Mesenchymal stem cell (in vitro differentiated cells and primary cell): ENCODE measurements around the gene NSG2.

Experiments
- DNase-seq: peaks from one replicate; pipeline ENCODE4 v3.0.0-alpha.2; 2013
- H2AFZ ChIP-seq: one replicate; pipeline ENCODE4 v1.6.1; 2013; ENCODE audit warnings: low read depth, mild to moderate bottlenecking, control low read depth, inconsistent platforms, low read length, moderate library complexity
- H2AK5ac ChIP-seq: 2 replicates; pipeline ENCODE4 v1.6.1; 2013; ENCODE audit warnings: low read length, moderate library complexity, mild to moderate bottlenecking, inconsistent platforms; ENCODE audit not compliant: severe bottlenecking
- H2BK120ac ChIP-seq: one replicate; pipeline ENCODE4 v1.6.1; 2013; ENCODE audit warnings: low read depth, mild to moderate bottlenecking, inconsistent platforms, low read length, moderate library complexity
- H2BK12ac ChIP-seq, 2 experiments: one replicate each; pipeline ENCODE4 v1.6.1; 2013; ENCODE audit warnings: inconsistent platforms in 2 of 2, low read length in 2 of 2, mild to moderate bottlenecking in 2 of 2, moderate library complexity in 2 of 2, control low read depth in 1 of 2
- H2BK15ac ChIP-seq: one replicate; pipeline ENCODE4 v1.6.1; 2013; ENCODE audit warnings: mild to moderate bottlenecking, low read depth, inconsistent platforms; ENCODE audit not compliant: poor library complexity, severe bottlenecking
- H2BK5ac ChIP-seq: 2 replicates; pipeline ENCODE4 v1.6.1; 2013; ENCODE audit warnings: low read depth, mild to moderate bottlenecking, low read length, control low read depth, inconsistent platforms; ENCODE audit not compliant: poor library complexity, severe bottlenecking
- H3K14ac ChIP-seq, 2 experiments: one replicate each; pipeline ENCODE4 v1.6.1; 2013; ENCODE audit warnings: inconsistent platforms in 2 of 2, low read length in 2 of 2, control low read depth in 1 of 2, mild to moderate bottlenecking in 1 of 2, moderate library complexity in 1 of 2
- H3K18ac ChIP-seq, 2 experiments: one replicate each; pipeline ENCODE4 v1.6.1; 2013; ENCODE audit warnings: inconsistent platforms in 2 of 2, low read length in 2 of 2, control low read depth in 1 of 2, low read depth in 1 of 2, mild to moderate bottlenecking in 1 of 2
- H3K23ac ChIP-seq, 2 experiments: one replicate each; pipeline ENCODE4 v1.6.1; 2013; ENCODE audit warnings: inconsistent platforms in 2 of 2, low read length in 2 of 2, mild to moderate bottlenecking in 2 of 2, moderate library complexity in 2 of 2, control low read depth in 1 of 2
- H3K27ac ChIP-seq: 2 replicates; pipeline ENCODE4 v1.5.1; 2013; ENCODE audit warnings: mild to moderate bottlenecking, moderate library complexity, low read length, control low read depth, inconsistent platforms; ENCODE audit not compliant: poor library complexity, severe bottlenecking
- H3K27me3 ChIP-seq, 2 experiments: 2 replicates each; pipeline versions ENCODE4 v1.6.1 to v1.7.0; 2013; ENCODE audit warnings: low read length in 2 of 2, mild to moderate bottlenecking in 2 of 2, moderate library complexity in 2 of 2, control low read depth in 1 of 2, inconsistent platforms in 1 of 2; ENCODE audit not compliant: control insufficient read depth in 1 of 2, insufficient read depth in 1 of 2
- H3K36me3 ChIP-seq, 2 experiments: 2 replicates each; pipeline versions ENCODE4 v1.6.1 to v1.7.0; 2013; ENCODE audit warnings: low read length in 2 of 2, control low read depth in 1 of 2, inconsistent platforms in 1 of 2, low read depth in 1 of 2, mild to moderate bottlenecking in 1 of 2; ENCODE audit not compliant: insufficient read depth in 2 of 2, control insufficient read depth in 1 of 2
- H3K4ac ChIP-seq, 2 experiments: one replicate each; pipeline ENCODE4 v1.6.1; 2013; ENCODE audit warnings: inconsistent platforms in 2 of 2, low read length in 2 of 2, mild to moderate bottlenecking in 2 of 2, moderate library complexity in 2 of 2, control low read depth in 1 of 2, low read depth in 1 of 2
- H3K4me1 ChIP-seq: 2 replicates; pipeline ENCODE4 v1.6.1; 2013; ENCODE audit warnings: low read depth, low read length, control low read depth; ENCODE audit not compliant: control insufficient read depth, insufficient read depth
- H3K4me2 ChIP-seq: 2 replicates; pipeline ENCODE4 v1.6.1; 2013; ENCODE audit warnings: low read length, mild to moderate bottlenecking, inconsistent platforms; ENCODE audit not compliant: poor library complexity, severe bottlenecking
- H3K4me3 ChIP-seq, 2 experiments: 2 replicates each; pipeline versions ENCODE4 v1.5.1 to v1.7.0; 2013; ENCODE audit warnings: low read length in 2 of 2, mild to moderate bottlenecking in 2 of 2, control low read depth in 1 of 2, low read depth in 1 of 2; ENCODE audit not compliant: insufficient read depth in 1 of 2
- H3K79me1 ChIP-seq: replicated peaks from 2 replicates; pipeline ENCODE4 v1.6.1; 2013; ENCODE audit warnings: mild to moderate bottlenecking, control low read depth, low read length, inconsistent platforms; ENCODE audit not compliant: poor library complexity, severe bottlenecking
- H3K9ac ChIP-seq: 2 replicates; pipeline ENCODE4 v1.7.0; 2013; ENCODE audit warnings: mild to moderate bottlenecking, low read length, moderate library complexity
- H3K9me3 ChIP-seq: 2 replicates; pipeline ENCODE4 v1.7.0; 2013; ENCODE audit warnings: mild to moderate bottlenecking, low read length; ENCODE audit not compliant: control insufficient read depth
- H4K8ac ChIP-seq: one replicate; pipeline ENCODE4 v1.6.1; 2013; ENCODE audit warnings: inconsistent platforms, mild to moderate bottlenecking, low read length, moderate library complexity
- H4K91ac ChIP-seq: one replicate; pipeline ENCODE4 v1.6.1; 2013; ENCODE audit warnings: mild to moderate bottlenecking, low read length, inconsistent platforms
- WGBS: methylation state at CpG from one replicate; pipeline ENCODE4 v1.1.7; 2013; ENCODE audit warnings: mixed read lengths; 5-methylcytosine and 5-hydroxymethylcytosine counted together

Gene NSG2

GRCh38 chr5:174134545-174134944 lies 89.0 kb downstream of the NSG2 start:
- Histone ChIP-seq H4K91ac (no peak overlapping the region), H3K23ac (no peak overlapping the region), H2AK5ac (no peak overlapping the region), H2BK15ac (no peak overlapping the region), H3K4me3 (no peak overlapping the region), H2BK5ac (no peak overlapping the region), H3K27me3 (no peaks in the 10 kb centered on the region), H3K9ac (no peak overlapping the region), H4K8ac (no peak overlapping the region), H3K27ac (no peak overlapping the region), H3K4me2 (no peak overlapping the region), H3K18ac (no peak overlapping the region), H2BK12ac (no peak overlapping the region), H3K36me3 (no peaks in the 10 kb centered on the region), H2BK120ac (no peak overlapping the region), H3K14ac (no peak overlapping the region), H3K9me3 (peaks cover 12% of the 10 kb centered on the region), H3K4me1 (no peaks in the 10 kb centered on the region), H3K79me1 (no peaks in the 10 kb centered on the region), H3K4ac (no peak overlapping the region), H2AFZ (no peak overlapping the region)
- DNase-seq: no peak
- WGBS: 61% methylated on average over 1 of the region's 1 CpG

- Histone ChIP-seq H3K36me3 (no peaks in the 10 kb centered on the region), H2BK12ac (no peak overlapping the region), H4K8ac (no peak overlapping the region), H3K18ac (no peak overlapping the region), H3K27me3 (no peaks in the 10 kb centered on the region), H3K9me3 (peaks cover 2% of the 10 kb centered on the region), H3K79me1 (no peaks in the 10 kb centered on the region), H2BK15ac (no peak overlapping the region), H2AFZ (no peak overlapping the region), H2AK5ac (no peak overlapping the region), H3K9ac (no peak overlapping the region), H3K4me1 (no peaks in the 10 kb centered on the region), H4K91ac (no peak overlapping the region), H3K27ac (no peak overlapping the region), H2BK120ac (no peak overlapping the region), H3K23ac (no peak overlapping the region), H3K4me3 (no peak overlapping the region), H3K4me2 (no peak overlapping the region), H2BK5ac (no peak overlapping the region), H3K4ac (no peak overlapping the region), H3K14ac (no peak overlapping the region)
- no peak for DNase-seq
- 71% methylated on average over 1 of the region's 3 CpGs for WGBS
These were observed 94.1 kb downstream of the NSG2 start for GRCh38 chr5:174139623-174140022.

DNA sequence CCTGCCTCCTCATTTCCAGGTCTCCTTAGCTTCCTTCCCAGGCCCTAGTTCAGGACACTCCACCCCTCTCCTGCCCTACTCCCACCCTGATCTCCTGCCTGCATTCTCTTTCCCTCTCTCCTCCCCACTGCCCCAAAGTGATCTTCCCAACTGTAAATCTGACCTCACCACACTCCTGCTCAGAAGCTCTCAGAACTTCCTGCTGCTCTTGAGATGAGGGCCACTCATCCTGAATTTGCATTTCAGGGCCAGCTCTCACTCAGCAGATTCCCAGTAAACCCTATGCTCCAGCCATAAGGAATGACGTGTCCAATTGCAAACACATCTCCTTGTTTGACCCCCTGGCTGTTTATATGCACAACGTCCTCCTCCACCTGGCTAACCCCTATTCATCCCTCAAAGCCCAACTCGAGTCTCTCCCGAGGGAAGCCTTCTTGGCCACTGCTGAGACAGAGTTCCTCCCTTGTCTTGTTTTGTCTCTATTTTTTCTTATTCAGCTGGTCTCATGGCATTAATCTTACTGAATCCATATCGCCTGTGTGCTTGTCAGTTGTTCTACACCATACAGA lies 95.0 kb downstream of the NSG2 start:
- no peak overlapping the region for H2BK12ac ChIP-seq
- H3K18ac ChIP-seq: no peak overlapping the region
- H3K9me3 ChIP-seq: no peaks in the 10 kb centered on the region
- no peak overlapping the region for H2AFZ ChIP-seq
- H2BK15ac ChIP-seq: no peak overlapping the region
- H3K4me3 ChIP-seq: no peak overlapping the region
- no peak overlapping the region for H3K4me2 ChIP-seq
- H3K36me3 ChIP-seq: no peaks in the 10 kb centered on the region
- no peak overlapping the region for H3K9ac ChIP-seq
- no peak overlapping the region for H3K4ac ChIP-seq
- no peak overlapping the region for H2BK5ac ChIP-seq
- H4K91ac ChIP-seq: no peak overlapping the region
- H3K14ac ChIP-seq: no peak overlapping the region
- no peak overlapping the region for H2BK120ac ChIP-seq
- H2AK5ac ChIP-seq: no peak overlapping the region
- H3K79me1 ChIP-seq: no peaks in the 10 kb centered on the region
- H3K23ac ChIP-seq: no peak overlapping the region
- WGBS: 62% methylated on average over 4 of the region's 5 CpGs
- peaks cover 0 to under 1% of the 10 kb centered on the region in 2 experiments for H3K27me3 ChIP-seq
- no peaks in the 10 kb centered on the region for H3K4me1 ChIP-seq
- no peak overlapping the region for H4K8ac ChIP-seq
- DNase-seq: no peak
- H3K27ac ChIP-seq: no peak overlapping the region

DNA sequence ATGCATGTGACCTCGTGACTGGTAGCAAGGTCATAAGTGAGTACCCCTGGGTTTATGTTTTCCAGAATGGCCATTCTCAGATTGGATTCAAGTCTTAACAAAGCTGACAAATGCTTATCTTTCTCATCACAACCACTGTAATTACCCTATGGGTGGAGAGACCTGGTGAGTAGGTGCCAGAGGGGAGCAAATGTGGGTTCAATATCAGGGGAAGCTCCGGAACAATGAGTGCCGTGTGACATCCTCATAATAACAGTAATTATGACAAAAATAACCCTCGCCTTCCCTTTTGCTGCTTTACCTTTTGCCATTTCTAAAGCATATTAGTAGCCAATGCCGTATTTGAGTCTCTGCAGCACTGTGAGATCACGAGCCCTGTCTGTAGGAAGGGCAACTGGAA lies 95.9 kb downstream of the NSG2 start:
- Histone ChIP-seq H3K4ac (no peak overlapping the region), H3K4me1 (no peaks in the 10 kb centered on the region), H3K36me3 (no peaks in the 10 kb centered on the region), H2BK15ac (no peak overlapping the region), H2AK5ac (no peak overlapping the region), H3K14ac (no peak overlapping the region), H4K8ac (no peak overlapping the region), H2BK5ac (no peak overlapping the region), H3K79me1 (no peaks in the 10 kb centered on the region), H3K18ac (no peak overlapping the region), H3K23ac (no peak overlapping the region), H3K9ac (no peak overlapping the region), H3K27me3 (peaks cover 0 to 7% of the 10 kb centered on the region in 2 experiments), H4K91ac (no peak overlapping the region), H3K27ac (no peak overlapping the region), H3K4me2 (no peak overlapping the region), H2BK120ac (no peak overlapping the region), H2BK12ac (no peak overlapping the region), H3K9me3 (no peaks in the 10 kb centered on the region), H3K4me3 (no peak overlapping the region), H2AFZ (no peak overlapping the region)
- DNase-seq: no peak
- WGBS: 73% methylated on average over 5 of the region's 6 CpGs
